ENCODE data around the gene ZNF14.
"Not testable (repeated sequence)": the region's sequence is repeated elsewhere in the genome, so short reads cannot be mapped to it uniquely, and the experiment has no call there.

ZNF14 gene

DNA sequence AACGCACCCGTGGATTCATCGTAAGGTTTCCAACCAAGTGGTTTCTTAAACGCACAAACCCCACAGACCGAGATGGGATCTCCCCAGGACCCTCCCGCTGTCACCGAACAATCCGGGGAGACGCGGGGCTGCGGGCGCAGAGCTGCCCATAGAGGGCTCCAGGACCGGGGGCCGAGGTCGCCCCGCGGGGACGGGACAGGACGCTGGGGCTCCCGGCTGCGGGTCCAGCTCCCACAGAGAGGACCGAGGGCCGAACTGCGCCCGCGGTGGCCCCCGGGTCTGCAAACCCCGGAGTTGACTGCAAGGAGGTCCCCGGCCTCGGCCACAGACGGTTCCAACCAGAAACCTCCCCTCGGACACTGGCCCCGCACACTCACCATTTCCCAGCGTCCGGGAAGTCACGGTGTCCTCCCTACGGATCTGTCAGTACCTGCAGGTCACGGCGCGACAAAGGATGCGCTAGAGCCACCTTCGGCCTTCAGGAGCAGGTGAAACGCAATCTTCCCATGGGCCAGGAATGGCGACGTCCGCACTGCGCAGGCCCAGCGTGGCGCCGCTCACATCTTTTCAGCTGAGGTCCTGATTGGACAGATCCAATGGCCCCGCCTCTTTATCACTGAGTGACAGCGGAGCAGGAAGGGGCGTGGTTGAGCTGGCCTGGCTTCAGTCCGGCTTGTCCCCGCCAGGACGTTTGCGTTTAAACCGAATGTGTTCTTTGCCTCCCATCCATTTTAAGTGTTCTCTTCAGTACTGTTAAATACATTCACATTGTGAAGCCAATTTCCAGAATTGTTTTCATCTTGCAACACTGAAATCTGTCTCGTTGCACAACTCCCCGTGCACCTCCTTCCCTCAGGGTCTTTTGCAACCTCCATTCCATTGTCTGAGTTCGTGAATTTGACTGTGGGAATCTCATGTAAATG, at the start of gene ZNF14:
Gene ZNF14, minus strand, starts transcription at position 534 of the 923 bp plus-strand sequence. Its CDS starts 154 bp downstream, at position 380.
- DNase-seq = peak; percentile 94

- not testable (repeated sequence) for DNase-seq
Measured at GRCh38 chr19:19781791-19782190, 48.9 kb upstream of the ZNF14 start.

DNA sequence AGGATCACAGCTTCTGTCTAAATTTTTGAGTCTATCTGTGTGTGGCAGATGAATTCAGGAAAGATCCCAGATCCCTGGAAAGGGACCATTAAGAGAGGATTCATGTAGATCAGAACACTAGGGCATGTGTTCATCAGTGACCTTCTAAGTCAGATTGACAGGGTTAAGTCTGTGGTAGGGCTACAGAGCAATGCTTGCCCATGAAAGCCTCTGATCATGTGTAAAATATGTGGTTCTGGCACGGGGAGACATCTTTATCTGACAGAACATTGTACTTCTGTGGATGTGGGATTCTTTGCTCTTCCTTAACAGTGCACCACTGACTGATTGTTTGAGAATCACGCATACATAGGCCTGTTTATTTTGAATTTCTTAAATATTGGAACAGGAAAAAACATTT, 45.8 kb upstream of the ZNF14 start:
- DNase-seq = no peak

DNA sequence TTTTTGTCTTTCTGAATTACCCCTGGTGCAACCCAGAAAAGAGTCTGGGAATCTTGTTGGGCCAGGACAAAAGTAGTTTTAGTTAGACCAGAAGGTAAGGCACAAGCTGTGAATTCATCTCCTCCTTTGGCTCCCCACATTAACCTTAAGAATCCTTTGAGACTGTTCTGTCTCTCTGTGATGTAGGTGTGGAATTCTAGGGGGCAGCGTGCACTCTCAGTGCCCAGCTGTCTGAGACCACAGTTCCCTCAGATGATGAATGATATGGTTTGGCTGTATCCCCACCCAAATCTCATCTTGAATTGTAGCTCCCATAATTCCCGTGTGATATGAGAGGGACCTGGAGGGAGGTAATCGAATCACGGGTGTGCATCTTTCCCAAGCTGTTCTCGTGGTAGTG, 44.8 kb upstream of the ZNF14 start:
- DNase-seq = no peak

- DNase-seq = peak; percentile 94
Measured at GRCh38 chr19:19776206-19777008, 43.5 kb upstream of the ZNF14 start.

- no peak for DNase-seq
Measured at GRCh38 chr19:19775891-19776205, 42.9 kb upstream of the ZNF14 start.

DNA sequence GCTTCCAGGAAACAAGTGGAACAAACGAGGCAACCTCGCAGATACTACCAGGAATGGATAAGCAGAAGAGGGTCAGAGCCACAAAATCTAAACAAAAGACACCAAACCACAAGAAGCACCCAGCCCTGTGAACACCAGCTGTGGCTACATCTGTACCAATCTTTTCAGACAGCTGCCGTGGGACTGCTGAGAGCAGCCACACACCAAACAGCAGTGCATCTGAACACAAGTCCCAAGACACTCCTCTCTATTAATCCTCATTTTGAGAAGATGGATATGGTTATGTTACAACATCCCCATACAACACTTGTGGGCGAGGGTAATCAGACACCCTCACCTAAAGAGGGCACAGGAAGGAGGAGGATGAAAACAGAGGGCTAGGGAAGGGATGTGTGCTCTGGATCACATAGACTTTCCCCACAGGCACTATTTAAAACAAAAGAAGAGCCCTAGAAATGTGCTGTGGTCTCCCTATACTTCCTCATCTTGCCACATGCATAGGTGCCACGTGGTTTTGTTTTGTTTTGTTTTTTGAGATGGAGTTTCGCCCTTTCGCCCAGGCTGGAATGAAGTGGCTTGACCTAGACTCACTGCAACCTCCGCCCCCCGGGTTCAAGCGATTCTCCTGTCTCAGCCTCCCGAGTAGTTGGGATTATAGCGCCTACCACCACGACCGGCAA, 41.6 kb upstream of the ZNF14 start:
- no peak for DNase-seq

DNA sequence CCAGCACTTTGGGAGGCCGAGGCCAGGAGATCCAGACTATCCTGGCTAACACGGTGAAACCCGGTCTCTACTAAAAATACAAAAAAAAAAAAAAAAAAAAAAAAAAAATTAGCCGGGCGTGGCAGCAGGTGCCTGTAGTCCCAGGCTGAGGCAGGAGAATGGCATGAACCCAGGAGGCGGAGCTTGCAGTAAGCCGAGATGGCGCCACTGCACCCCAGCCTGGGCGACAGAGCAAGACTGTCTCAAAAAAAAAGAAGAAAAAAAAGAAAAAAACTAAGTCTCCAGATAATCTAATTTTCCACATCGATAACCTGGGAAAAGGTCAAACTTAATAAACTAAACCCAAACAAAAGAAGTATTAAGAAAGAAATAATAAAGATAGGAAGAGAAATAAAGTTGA, 39.1 kb upstream of the ZNF14 start:
- not testable (repeated sequence) for DNase-seq

GRCh38 chr19:19769971-19770370, 37.1 kb upstream of the ZNF14 start:
- not testable (repeated sequence) for DNase-seq

DNA sequence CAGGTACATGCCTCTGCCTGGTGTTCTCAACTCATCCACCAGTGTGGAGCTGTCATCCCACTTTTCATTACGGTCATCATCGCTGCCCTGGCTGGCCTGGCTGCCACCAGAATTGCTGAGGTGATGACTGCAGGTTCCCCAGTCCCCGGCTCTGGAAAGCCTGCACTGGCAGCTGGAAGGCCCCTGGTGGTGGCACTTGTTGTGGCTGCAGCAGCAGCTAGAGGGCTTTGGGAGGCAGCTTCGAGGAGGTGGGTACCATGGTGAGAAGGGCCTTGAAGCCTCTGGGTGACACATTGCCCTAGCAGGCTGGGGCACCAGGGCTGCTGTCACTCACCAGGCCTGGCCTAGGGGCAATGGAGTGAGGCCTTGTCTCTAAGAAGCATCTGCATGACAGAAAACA, 25.3 kb upstream of the ZNF14 start:
- peak; percentile 14 for DNase-seq

- DNase-seq = peak; percentile 17
Measured at GRCh38 chr19:19752760-19753403, 20.0 kb upstream of the ZNF14 start.

- DNase-seq = peak; percentile 16
Measured at GRCh38 chr19:19751846-19752245, 18.9 kb upstream of the ZNF14 start.

- peak; percentile 18 for DNase-seq
Measured at GRCh38 chr19:19750842-19751790, 18.2 kb upstream of the ZNF14 start.

DNA sequence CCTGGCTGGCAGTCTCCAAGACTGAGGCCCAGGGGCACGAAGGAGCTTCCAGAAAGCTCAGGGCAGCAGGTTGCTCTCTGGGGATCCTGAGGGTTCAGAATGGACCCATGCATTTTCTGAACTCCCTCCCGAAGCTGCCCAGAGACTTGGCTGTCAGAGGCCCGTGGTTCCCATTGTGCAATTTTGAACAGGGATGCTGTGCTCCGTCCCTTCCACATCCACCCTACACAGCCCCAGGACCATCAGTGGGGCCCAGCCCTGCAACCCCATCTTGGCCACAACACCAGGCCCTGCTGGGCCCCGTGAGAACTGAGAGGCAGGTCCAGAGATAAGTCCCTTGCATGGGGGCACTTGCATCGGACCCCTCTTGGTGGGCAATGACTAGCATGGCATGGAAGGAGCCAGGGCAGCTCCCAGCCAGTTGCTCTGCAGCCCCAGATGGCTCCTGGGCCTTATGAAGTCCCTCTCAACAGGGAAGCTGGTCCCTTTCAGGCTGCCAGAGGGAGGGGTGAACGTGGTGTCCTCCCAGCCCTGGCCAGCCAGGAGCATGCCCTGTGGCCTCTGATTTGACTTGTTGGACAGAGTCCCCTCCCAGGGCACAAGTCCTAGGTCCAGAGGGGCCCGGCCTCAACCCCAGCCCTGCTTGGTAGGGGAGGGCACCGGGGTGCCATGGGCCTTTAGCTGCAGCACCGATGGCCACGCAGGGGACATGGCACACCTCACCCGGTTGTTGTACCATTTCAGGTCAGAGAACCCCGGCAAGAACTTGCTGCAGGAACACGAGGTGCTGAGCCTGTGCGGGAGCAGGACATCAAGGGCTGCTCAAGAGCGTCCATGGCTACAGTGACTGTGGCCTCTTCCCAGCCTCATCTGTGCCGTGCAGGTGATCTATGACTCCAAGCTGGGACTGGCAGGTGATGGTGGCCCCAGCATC, 17.3 kb upstream of the ZNF14 start:
- peak; percentile 15 for DNase-seq

DNA sequence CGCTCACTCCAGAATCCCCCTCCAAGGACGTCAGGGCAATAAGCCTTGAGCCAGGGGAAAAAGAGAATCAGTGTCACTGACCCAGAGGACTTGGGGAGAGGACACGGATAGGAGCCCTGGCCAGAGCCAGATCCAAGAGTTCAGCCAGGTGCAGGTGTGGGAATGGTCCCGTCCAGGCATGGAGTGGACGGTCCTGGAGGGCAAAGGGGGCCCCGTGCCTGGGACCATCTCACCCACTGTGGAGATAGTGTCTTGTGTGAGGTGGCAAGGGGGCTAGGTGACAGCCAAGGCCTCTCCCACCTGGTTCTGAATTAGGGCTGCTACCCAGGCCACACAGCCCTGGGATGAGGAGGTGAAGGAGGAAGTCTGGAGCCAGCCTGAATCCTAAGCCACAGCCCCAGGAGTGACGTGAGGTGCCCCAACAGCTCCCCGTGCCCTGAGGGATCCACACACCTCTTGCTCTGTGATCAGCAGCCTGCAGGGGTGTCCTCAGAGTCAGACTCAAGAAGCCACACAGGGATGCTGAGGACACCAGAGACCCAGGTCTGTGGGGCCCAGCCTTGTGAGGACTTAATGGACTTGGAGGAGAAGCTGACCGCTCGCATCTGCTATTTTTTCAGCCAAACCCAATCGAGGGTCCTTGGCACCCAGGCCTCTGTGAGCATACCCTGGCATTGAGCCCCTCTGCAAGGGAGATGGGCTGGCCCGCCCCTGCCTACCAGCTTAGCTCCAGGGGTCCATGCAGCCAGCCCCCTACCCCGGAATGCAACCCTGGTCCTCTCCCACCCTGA, 16.4 kb upstream of the ZNF14 start:
- DNase-seq = peak; percentile 17

DNA sequence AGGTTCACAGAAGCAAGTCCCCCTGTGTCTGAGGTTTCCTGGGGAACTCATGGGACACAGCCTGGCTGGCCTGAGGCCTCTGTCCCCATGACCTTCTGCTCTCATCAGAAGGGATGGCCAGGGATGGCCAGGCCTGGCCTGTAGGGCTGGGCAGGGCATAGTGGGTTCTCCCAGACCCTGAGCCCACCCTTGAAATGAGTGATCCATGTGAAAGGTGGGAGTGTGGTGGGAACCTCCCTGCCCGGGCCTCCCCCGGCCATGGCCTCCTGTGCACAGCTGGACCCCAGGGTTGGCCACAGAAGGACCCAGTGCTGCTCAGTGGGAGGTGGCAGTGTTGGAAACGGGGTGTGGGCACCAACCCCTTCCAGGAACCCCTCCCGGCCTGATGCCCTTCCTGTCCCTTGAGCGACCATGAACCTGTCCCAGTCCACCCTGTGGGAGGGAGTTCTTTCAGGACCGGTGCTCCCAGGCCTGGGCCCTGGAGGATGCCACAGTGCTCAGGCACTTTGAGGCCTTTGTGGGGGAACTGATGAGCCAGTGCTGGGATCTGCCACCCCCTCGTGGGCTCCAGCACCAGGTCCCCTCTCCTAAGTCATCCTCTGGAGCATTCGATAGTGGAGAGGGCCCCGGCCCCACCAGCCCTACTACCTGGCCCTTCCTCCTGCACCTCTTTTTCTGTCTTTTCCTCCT, 15.5 kb upstream of the ZNF14 start:
- no peak for DNase-seq

GRCh38 chr19:19747357-19748220, 14.7 kb upstream of the ZNF14 start:
- peak; percentile 14 for DNase-seq
